Measurements from ENCODE around the gene TXNDC5. TPM values are rescaled to one million over a fixed set of nuclear protein-coding genes. Genes with fewer than 3 reads are reported as not detected.
A peak's percentile ranks its signal among the peaks of the same experiment; 100 is the strongest.

The TXNDC5 gene
- total and polyA plus RNA-seq, 2 of the 13 experiments (the other 11 are each of a cell fraction or from before 2014, with no cell fraction given): 287 to 578 TPM

- TF ChIP-seq RBM22 (optimal IDR thresholded peaks at IDR 0.05; ENCODE audit: low read length): peak; percentile 70
- no peak for TF ChIP-seq HMGA1 (CRISPR knock-in tag; conservative IDR thresholded peaks at IDR 0.05)
- no peak overlapping the region for H3K27ac ChIP-seq (ENCODE audit: extremely low read length, insufficient read depth, low read length)
- DNase-seq (ENCODE audit: low spot score) (no peak), FAIRE-seq (no peak), ATAC-seq (no peak)
- CTCF ChIA-PET (ENCODE audit: low intra/inter-chr PET ratio, low total read pairs): interaction anchor here (2.8 kb wide), 1 partner anchor 109 kb away, joined by 15 read pairs; no protein-coding TSS in a partner anchor
- in situ Hi-C loops (cut with HindIII; ENCODE audit: extremely low pct_ligation_motif_present, low pct_unique_long_range_greater_than_20kb): loop anchor here (5.0 kb wide), 1 partner anchor 95 kb away; no protein-coding TSS in a partner anchor
- peaks cover 17% of the 10 kb centered on the region; the same call in 1 of the 2 replicates for H4K20me1 ChIP-seq (ENCODE audit: insufficient read depth, low read length)
- H3K4me3 ChIP-seq (replicated peaks in 1 of 3; ENCODE audit: insufficient read depth in 1 of 3, low read depth in 2 of 3, low read length in 3 of 3): no peak overlapping the region
- POLR2A ChIA-PET: interaction anchor here (1.1 kb wide), 1 partner anchor 95 kb away, joined by 3 read pairs; no protein-coding TSS in a partner anchor
- BruUV-seq (replicated peaks): no TSS peak
- H3K4me2 ChIP-seq (ENCODE audit: low read depth, low read length): no peak overlapping the region
- H3K9me3 ChIP-seq (ENCODE audit: low read length): no peaks in the 10 kb centered on the region
- intact Hi-C loops (cut with micrococcal nuclease; ENCODE audit: unreplicated experiment): no loop called here
- H3K27me3 ChIP-seq (ENCODE audit: control insufficient read depth in 1 of 2, insufficient read depth in 2 of 2, low read length in 2 of 2): no peaks in the 10 kb centered on the region
- WGBS (ENCODE audit: low lambda C conversion rate): 95% methylated on average over 9 of the region's 9 CpGs
- peaks cover 71 to 98% of the 10 kb centered on the region in 2 experiments for H3K36me3 ChIP-seq (replicated peaks in 1 of 2; ENCODE audit: control insufficient read depth in 1 of 2, insufficient read depth in 2 of 2, low read length in 2 of 2)
- peaks cover 4% of the 10 kb centered on the region for H3K79me2 ChIP-seq (ENCODE audit: insufficient read depth, low read length)
- peaks cover 25% of the 10 kb centered on the region for H3K4me1 ChIP-seq (ENCODE audit: insufficient read depth, low read length)
- H3K9ac ChIP-seq (ENCODE audit: insufficient read depth, low read depth, low read length): no peak overlapping the region
- no peak overlapping the region for H2AFZ ChIP-seq (ENCODE audit: low read length)
Measured at GRCh38 chr6:7897461-7898192, 13.0 kb downstream of the TXNDC5 start.

- H3K4me3 ChIP-seq (replicated peaks in 1 of 3; ENCODE audit: insufficient read depth in 1 of 3, low read depth in 2 of 3, low read length in 3 of 3): no peak overlapping the region
- BruUV-seq (replicated peaks): no TSS peak
- WGBS (ENCODE audit: low lambda C conversion rate): 98% methylated on average over 6 of the region's 6 CpGs
- no peak overlapping the region for H3K27ac ChIP-seq (ENCODE audit: extremely low read length, insufficient read depth, low read length)
- intact Hi-C loops (cut with micrococcal nuclease; ENCODE audit: unreplicated experiment) (no loop called here), in situ Hi-C loops (cut with HindIII; ENCODE audit: extremely low pct_ligation_motif_present, low pct_unique_long_range_greater_than_20kb) (loop anchor here (5.0 kb wide), 1 partner anchor 96 kb away; no protein-coding TSS in a partner anchor)
- DNase-seq (ENCODE audit: low spot score) (no peak), ATAC-seq (no peak), FAIRE-seq (peak; percentile 60)
- H3K79me2 ChIP-seq (ENCODE audit: insufficient read depth, low read length): peaks cover 4% of the 10 kb centered on the region
- no peak overlapping the region for H3K9ac ChIP-seq (ENCODE audit: insufficient read depth, low read depth, low read length)
- peaks cover 25% of the 10 kb centered on the region for H3K4me1 ChIP-seq (ENCODE audit: insufficient read depth, low read length)
- no peak overlapping the region for H2AFZ ChIP-seq (ENCODE audit: low read length)
- ChIA-PET POLR2A (no interaction called here), CTCF (ENCODE audit: low intra/inter-chr PET ratio, low total read pairs) (no interaction called here)
- peaks cover 17% of the 10 kb centered on the region; the same call in 1 of the 2 replicates for H4K20me1 ChIP-seq (ENCODE audit: insufficient read depth, low read length)
- peaks cover 68 to 98% of the 10 kb centered on the region in 2 experiments for H3K36me3 ChIP-seq (replicated peaks in 1 of 2; ENCODE audit: control insufficient read depth in 1 of 2, insufficient read depth in 2 of 2, low read length in 2 of 2)
- TF ChIP-seq RBM22 (optimal IDR thresholded peaks at IDR 0.05; ENCODE audit: low read length) (peak; percentile 77), ZNF737 (CRISPR knock-in tag; IDR thresholded peaks at IDR 0.05; ENCODE audit: borderline replicate concordance) (no peak), SMARCC2 (IDR thresholded peaks at IDR 0.05) (no peak)
- no peaks in the 10 kb centered on the region for H3K27me3 ChIP-seq (ENCODE audit: control insufficient read depth in 1 of 2, insufficient read depth in 2 of 2, low read length in 2 of 2)
- no peaks in the 10 kb centered on the region for H3K9me3 ChIP-seq (ENCODE audit: low read length)
- H3K4me2 ChIP-seq (ENCODE audit: low read depth, low read length): no peak overlapping the region
Measured at GRCh38 chr6:7896465-7896987, 14.1 kb downstream of the TXNDC5 start.

All from HepG2 (cell line).